Fibroblast of lung (primary cell): ENCODE measurements around the gene EFNA2.

Experiments
- CTCF ChIP-seq, 2 donors: IDR thresholded peaks in 1 of 2; conservative IDR thresholded peaks in 1 of 2; 1 replicate in 1 of 2; 2 replicates in 1 of 2; pipeline ENCODE4 v1.5.1; 2011 to 2012; ENCODE audit warnings: low read length in 2 of 2, control low read depth in 1 of 2, inconsistent platforms in 1 of 2, low read depth in 1 of 2, mild to moderate bottlenecking in 1 of 2
- EZH2 ChIP-seq: IDR thresholded peaks from 2 replicates; pipeline ENCODE4 v1.5.1; 2012; ENCODE audit warnings: low read length, control low read depth, mild to moderate bottlenecking; ENCODE audit errors: missing control alignments

DNA sequence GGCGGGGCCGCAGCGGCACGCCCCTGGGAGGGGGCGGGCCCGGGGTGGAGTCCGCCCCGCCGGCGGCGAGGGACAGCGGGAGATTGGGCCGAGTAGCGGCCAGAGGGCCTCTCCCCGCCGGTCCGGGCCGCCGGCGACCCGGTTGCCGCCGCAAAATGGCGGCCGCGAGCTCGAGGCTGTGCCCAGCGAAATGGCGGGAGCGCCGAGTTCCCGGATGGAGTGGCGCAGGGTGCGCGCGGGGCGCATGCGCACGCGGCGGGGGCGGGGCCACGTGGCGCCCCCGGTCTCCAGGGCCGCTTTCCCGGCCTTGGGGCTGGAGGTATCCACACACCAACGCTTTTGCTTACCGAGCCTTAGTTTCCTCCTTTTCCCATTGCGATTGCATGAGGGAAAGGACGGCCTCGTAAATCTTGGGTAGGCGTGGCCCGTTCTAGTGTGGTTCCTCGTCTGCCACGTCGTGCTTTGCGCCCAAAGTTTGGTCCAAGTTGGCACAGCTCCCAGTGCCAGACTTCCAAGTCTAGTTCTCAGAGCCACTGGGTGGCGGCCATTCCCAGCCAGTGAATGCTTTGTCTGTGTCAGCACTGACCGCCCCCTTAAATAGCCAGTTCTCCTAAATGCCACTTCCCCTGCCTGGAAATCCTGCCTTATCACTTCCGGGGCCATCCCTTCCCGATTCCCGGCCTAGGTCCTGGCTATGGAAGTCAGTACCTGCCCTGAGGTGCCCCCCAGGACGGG, 16.0 kb upstream of the EFNA2 start:
- TF ChIP-seq CTCF (conservative IDR thresholded peaks at IDR 0.05 in 1 of 2, IDR thresholded peaks at IDR 0.05 in 1 of 2; ENCODE audit: low read depth in 1 of 2, low read length in 2 of 2) (peak in 1 of 2 donors; percentile 10), EZH2 (no peak)
